NT2/D1 (cell line): ENCODE data around the gene MIB1.

Experiments used
- YY1 ChIP-seq: IDR thresholded peaks from 2 replicates; pipeline ENCODE4 v1.6.1; 2011; ENCODE audit not compliant: insufficient read length, insufficient read depth
- ZNF274 ChIP-seq: IDR thresholded peaks from 2 replicates; pipeline ENCODE4 v1.6.1; 2011; ENCODE audit warnings: mild to moderate bottlenecking, low read depth, low read length

DNA sequence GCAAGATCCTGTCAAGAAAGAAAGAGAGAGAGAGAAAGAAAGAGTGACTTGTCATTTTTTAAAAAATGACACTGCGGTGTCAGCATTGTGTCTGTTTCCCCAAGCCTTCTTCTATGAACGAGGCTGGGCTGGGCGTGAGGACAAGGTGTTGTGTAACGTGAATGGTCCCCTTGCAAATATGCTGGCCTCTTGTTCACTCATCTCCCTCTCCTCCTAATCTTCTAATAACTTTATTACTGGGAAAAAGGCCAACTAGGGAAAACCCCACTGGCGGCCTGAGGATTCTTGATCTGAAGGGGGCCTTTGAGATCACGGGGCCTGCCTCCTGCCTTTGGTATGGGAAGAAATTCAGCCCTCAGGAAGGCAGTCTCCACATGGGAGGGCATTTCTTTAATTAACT, 163.1 kb downstream of the MIB1 start:
- TF ChIP-seq YY1 (no peak), ZNF274 (no peak)
